GM06990 (cell line): ENCODE data around the gene ACTN3.
A peak's percentile ranks its signal among the peaks of the same experiment; 100 is the strongest.

ENCODE experiments used
- DNase-seq: peaks from one replicate; pipeline ENCODE4 v3.0.0-alpha.2; 2011; ENCODE audit not compliant: insufficient read length; ENCODE audit errors: extremely low read depth
- H3K27me3 ChIP-seq: replicated peaks from 2 replicates; pipeline ENCODE4 v1.6.0; 2011; ENCODE audit warnings: low read length; ENCODE audit not compliant: control insufficient read depth, insufficient read depth
- H3K36me3 ChIP-seq: 2 replicates; pipeline ENCODE4 v1.5.1; 2011; ENCODE audit warnings: low read length; ENCODE audit not compliant: control insufficient read depth, insufficient read depth
- H3K4me3 ChIP-seq: replicated peaks from 2 replicates; pipeline ENCODE4 v1.5.1; 2011; ENCODE audit warnings: low read depth, mild to moderate bottlenecking, control low read depth, low read length
- TF ChIP-seq, protein P1 (sequence below): IDR thresholded peaks from 2 replicates; pipeline ENCODE4 v1.5.1; 2011; ENCODE audit warnings: low read length, control low read depth, mild to moderate bottlenecking, inconsistent platforms; ENCODE audit not compliant: insufficient read depth, poor library complexity, severe bottlenecking

The ACTN3 gene

DNA sequence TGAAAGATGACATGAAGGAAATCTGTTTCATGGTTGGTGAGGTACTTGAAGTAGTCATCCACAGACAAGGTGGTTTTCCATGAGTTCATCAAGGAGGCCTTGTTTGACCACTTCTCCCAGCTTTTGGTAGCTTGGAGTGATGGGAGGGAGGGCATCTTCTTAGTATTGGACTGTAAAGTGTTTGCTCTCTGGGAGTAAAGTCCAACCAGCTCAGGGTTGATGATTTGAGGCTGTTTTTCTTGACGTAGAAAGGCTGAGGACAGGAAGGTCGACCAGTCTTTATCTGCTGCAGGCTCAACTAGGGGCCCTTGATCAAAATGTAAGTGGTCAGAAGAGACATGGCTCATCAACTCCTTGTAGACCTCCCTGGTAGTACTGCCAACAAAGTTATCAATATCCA, 44.5 kb downstream of the ACTN3 start:
- no peak overlapping the region for H3K4me3 ChIP-seq
- no peaks in the 10 kb centered on the region for H3K36me3 ChIP-seq

DNA sequence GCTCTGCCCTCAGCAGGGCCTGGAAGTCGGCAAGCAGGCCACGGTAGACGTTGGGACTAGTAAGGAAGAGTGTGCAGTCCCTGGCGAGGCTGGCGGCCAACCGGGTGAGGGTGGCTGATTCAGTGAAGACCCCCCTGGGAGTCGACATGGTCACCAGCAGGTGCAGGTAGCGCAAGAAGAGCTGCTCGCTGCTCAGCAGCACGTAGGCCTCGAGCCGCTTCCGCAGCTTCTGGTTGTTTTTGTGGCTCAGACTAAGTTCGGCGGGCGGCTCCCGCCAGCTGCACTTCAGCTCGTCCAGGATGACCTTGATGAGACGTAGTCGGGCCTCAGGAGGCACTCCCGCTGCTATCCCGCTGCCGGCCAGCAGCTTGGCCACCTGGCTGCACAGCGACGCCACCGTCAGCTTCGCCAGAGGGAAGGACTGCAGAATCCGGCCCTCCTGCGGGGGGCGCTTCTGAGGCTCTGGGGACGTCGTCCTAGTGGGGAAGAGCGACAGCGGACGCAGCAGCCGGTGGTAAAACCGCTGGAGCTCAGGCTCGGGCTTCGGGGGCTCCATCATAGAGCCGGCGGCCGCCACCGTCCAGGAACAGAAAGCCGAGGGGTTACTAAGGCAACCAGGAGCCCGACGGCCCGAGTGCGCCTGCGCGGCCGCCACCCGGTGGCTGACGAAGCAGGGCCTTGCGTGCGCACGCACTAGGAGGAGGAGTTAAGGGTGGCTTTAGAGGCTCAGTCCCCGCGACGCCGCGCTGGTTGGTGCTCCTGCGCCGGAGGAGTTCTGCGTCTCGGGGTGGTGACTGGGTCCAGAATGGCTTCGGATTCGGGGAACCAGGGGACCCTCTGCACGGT, 46.0 kb downstream of the ACTN3 start, which contains the start of the genes CCDC87 and CCS:
CCDC87 (minus strand) TSS at position 607 of the 846 bp plus-strand sequence; CDS start at position 559, 48 bp downstream.
CCS (plus strand) TSS at position 729 of the 846 bp plus-strand sequence; CDS start at position 806, 77 bp downstream.
- Histone ChIP-seq H3K36me3 (no peaks in the 10 kb centered on the region), H3K4me3 (peak within 1 kb of the TSS; percentile 69), H3K27me3 (no peaks in the 10 kb centered on the region)
- TF ChIP-seq, protein P1, sequence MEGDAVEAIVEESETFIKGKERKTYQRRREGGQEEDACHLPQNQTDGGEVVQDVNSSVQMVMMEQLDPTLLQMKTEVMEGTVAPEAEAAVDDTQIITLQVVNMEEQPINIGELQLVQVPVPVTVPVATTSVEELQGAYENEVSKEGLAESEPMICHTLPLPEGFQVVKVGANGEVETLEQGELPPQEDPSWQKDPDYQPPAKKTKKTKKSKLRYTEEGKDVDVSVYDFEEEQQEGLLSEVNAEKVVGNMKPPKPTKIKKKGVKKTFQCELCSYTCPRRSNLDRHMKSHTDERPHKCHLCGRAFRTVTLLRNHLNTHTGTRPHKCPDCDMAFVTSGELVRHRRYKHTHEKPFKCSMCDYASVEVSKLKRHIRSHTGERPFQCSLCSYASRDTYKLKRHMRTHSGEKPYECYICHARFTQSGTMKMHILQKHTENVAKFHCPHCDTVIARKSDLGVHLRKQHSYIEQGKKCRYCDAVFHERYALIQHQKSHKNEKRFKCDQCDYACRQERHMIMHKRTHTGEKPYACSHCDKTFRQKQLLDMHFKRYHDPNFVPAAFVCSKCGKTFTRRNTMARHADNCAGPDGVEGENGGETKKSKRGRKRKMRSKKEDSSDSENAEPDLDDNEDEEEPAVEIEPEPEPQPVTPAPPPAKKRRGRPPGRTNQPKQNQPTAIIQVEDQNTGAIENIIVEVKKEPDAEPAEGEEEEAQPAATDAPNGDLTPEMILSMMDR = peak; percentile 62
- DNase-seq = peak; percentile 99

More for the DNA sequence above, 44.5 kb downstream of the ACTN3 start:
- H3K27me3 ChIP-seq = no peaks in the 10 kb centered on the region
- TF ChIP-seq, protein P1 = no peak
- DNase-seq = no peak

DNA sequence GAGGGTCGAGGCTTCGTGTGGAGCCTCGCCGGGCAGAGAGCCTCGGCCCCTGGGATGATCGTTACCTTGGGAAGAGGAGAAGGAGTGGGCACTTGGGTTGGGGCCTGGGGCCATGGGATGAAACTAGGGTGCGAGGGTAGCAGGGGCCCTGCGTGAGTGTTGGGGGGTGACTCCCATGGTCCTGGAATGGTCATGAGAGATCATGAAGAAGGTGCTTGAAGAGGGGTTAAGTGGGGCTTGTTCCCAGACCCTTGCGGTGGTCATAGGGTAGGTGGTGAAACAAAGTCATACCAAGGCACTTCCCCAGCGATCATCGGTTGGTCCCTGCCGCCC, 46.6 kb downstream of the ACTN3 start:
- DNase-seq = no peak
- TF ChIP-seq, protein P1 = no peak
- no peaks in the 10 kb centered on the region for H3K27me3 ChIP-seq
- no peaks in the 10 kb centered on the region for H3K36me3 ChIP-seq
- peak overlapping the region; percentile 69 for H3K4me3 ChIP-seq

DNA sequence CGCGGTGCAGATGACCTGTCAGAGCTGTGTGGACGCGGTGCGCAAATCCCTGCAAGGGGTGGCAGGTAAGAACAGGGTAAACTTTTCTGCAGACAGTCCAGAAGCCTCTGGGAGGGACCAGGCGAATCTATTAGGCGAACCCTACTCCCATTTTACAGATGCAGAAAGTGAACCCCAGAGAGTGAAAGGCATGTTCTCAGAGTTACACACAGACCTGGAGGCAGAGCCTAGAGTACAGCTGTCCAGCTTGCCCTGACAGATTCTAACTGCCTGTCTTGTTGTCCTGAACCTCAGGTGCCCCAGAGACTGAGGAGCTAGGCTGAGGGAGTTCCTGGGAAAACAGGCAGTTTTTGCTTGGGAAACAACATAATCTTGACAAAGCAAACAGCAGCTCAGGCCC, 46.9 kb downstream of the ACTN3 start:
- TF ChIP-seq, protein P1 = no peak
- DNase-seq = no peak
- peak overlapping the region; percentile 69 for H3K4me3 ChIP-seq
- no peaks in the 10 kb centered on the region for H3K27me3 ChIP-seq
- H3K36me3 ChIP-seq = no peaks in the 10 kb centered on the region

DNA sequence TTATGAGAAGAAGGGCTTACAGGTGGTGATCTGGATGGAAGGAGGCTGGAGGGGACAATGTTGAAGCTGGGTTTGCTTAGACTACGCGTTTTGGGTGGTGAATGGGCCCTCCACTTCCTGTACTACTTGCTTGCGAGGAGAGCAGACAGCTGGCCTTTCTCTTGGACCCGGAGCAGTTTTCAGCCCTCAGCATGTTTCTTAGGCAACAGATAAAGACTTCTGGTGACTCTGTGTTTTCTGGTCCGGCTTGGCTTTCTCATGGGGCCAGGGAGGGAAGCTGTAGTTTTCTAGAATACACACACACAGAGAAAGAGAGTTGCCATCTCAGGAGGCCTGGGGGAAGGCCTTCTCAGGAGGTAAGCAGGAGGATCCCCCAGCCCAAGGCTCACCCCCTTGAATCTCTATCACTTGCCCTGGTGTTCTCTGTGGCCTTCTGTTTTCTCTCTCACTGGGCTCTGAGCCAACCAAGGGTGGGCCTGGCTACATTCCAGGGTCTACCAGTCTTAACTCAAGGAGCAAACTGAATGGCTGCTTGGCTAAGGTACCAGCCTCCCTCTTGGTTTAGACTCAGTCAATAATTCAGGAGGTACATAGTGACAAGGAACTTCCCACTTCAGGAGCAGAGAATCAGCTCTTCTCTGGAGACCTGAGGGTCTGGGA, 48.7 kb downstream of the ACTN3 start:
- no peak for DNase-seq

More for the DNA sequence above, 48.7 kb downstream of the ACTN3 start:
- TF ChIP-seq, protein P1 = no peak
- Histone ChIP-seq H3K27me3 (no peaks in the 10 kb centered on the region), H3K4me3 (no peak overlapping the region), H3K36me3 (peaks cover 6% of the 10 kb centered on the region)
